M059J (cell line): Measurements from ENCODE around the gene FARP1. TPM values are rescaled to one million over a fixed set of nuclear protein-coding genes. Genes with fewer than 3 reads are reported as not detected.

Experiments
- DNase-seq: peaks from one replicate; pipeline ENCODE4 v3.0.0-alpha.2; 2012; ENCODE audit warnings: low read depth
- total RNA-seq: library from RNA; depleted of rRNA; stranded (reverse); fragments of >200 nt; shearing (Covaris generic); gene quantifications from 2 replicates; pipeline ENCODE4 v1.2.3, GENCODE V29; 2014; rRNA removed

Gene FARP1, protein sequence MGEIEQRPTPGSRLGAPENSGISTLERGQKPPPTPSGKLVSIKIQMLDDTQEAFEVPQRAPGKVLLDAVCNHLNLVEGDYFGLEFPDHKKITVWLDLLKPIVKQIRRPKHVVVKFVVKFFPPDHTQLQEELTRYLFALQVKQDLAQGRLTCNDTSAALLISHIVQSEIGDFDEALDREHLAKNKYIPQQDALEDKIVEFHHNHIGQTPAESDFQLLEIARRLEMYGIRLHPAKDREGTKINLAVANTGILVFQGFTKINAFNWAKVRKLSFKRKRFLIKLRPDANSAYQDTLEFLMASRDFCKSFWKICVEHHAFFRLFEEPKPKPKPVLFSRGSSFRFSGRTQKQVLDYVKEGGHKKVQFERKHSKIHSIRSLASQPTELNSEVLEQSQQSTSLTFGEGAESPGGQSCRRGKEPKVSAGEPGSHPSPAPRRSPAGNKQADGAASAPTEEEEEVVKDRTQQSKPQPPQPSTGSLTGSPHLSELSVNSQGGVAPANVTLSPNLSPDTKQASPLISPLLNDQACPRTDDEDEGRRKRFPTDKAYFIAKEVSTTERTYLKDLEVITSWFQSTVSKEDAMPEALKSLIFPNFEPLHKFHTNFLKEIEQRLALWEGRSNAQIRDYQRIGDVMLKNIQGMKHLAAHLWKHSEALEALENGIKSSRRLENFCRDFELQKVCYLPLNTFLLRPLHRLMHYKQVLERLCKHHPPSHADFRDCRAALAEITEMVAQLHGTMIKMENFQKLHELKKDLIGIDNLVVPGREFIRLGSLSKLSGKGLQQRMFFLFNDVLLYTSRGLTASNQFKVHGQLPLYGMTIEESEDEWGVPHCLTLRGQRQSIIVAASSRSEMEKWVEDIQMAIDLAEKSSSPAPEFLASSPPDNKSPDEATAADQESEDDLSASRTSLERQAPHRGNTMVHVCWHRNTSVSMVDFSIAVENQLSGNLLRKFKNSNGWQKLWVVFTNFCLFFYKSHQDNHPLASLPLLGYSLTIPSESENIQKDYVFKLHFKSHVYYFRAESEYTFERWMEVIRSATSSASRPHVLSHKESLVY
- 13.0 and 13.3 TPM in 2 replicates for total RNA-seq

DNA sequence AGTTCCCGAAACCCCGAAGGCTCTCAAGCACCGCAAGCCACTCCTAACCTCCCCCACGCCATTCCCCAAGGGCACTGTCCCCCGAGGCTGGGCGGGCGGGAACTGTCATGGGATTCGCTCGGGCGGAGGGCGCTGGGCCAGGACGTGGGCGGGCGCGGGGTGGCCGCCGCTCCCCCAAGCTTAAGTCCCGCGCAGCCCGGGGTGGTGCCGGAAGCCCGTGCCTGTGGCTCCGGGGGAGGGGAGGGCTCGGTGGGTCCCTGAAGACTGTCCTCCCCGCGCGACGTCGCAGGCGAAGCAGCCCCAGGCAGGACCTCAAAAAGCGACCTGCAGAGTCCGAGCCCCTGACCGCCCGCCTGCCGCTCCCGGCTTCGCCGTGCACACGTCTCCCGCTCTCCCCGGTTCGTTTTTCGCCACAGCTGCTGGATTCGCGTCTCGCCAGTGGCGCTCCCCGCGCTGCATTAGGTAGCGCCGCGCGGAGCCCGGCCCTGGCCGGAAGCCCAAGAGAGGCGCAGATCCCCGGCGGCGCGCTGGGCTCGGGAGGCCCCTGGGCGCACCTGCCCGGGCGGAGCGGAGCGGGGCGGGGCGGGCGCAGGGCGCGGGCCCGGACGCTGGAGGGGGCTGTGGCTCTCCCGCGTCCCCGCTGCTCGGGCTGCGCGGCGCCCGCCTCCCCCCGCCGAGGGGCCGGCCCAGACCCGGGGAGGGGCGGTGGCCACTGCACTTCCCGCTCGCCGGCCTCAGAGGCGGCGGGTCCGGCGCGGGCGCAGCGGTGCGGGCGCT lies at the start of gene FARP1:
FARP1 (plus strand) TSS at position 715 of the 777 bp plus-strand sequence. CDS start 70,149 bp downstream, outside the sequence.
- peak; percentile 70 for DNase-seq

DNA sequence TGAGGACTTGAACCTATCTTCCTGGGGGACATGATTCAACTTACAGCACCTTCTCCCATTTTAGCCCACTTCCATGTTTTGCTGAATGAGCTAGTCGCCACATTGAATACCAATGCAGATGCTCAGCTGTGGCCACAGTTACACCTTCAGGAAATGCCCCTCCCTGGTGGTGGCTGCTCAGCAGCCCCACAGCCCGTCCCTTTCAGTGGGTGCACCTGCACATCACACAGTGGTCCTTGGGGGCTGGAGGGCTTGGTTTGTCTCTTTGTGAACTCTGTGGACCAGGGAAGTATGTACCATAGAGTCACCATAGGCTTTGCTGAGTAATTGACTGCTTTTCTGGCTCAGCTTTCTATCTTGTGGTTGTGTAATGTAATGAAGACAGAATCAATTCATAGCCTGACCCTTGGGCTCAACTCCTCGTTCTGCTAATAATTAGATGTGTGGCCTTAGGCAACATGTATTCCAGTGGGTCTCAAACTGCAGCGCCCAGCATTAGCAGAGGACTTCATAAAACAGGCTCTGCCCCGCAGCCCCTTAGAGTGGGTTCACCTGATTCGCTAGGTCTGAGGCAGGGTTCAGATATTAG lies 48.1 kb upstream of the FARP1 start:
- no peak for DNase-seq

DNA sequence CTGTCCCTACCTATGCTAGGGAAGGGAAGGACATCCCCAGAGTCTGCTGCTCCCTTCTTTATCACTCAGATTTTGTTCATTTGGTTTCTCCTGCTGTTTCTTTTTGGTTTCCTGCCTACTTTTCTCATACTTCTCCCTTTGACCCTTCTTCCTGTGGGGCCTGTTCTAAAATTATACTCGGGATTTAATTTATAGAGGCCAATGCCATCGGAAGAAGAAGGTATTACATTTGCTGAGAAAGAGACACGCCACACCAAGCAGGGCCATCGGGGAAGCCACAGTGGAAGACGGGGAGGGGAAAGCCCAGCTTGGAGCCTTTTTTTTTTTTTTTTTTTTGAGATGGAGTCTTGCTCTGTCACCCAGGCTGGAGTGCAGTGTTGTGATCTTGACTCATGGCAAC lies 46.8 kb upstream of the FARP1 start:
- no peak for DNase-seq

DNA sequence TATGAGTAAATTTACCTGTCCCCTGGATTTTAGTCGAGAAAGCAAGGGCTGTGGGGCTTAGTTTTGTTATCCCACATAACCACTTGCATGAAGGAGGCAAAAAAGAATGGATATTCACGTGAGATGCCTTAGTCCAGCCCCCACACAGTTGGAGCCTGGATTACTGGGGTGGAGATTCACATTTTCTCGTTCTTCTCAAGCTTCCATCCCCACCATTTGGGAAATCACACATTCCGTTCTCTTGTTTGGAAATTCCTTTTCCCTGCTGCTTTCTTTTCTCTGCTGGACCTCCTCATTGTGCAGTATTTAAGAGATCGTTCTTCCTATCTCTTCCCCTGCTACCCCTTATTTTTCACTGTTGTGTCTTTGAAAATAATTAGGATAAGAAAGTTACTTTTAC lies 45.1 kb upstream of the FARP1 start:
- DNase-seq: no peak

DNA sequence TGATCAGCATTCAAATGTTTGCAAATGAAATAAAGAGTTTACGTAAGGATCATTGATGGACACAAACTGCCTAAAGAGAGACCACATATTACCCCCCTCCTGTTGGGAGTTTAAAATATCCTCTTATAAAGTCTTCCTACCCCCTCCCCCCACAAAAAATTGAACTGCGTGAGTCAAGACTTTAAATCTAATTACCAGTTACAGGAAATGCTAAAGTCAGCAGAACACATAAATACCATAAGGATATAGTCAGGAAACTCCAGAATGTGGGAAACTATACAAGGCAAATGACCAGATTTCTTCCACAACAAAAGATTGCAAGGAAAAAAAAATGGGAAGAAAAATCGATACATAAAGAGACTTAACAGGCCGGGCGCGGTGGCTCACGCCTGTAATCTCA lies 44.4 kb upstream of the FARP1 start:
- DNase-seq: peak; percentile 11

DNA sequence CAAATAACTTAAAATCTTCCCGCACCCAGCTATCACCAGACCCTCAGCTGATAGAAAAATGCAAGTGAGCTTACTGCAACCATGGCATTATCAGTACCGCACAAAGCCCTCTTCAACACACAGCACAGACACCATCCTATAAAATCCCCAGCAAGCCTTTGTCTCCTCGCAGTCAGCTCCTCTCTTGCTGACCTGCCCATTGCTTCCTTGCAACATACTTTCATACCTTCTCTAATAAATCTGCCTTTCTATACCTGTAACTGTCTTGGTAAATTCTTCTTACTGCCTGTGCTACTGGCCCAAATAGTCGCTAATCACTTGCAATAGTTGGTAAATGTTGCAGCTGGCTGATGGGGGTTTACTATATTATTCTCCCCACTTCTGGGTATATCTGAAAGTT lies 43.3 kb upstream of the FARP1 start:
- no peak for DNase-seq

DNA sequence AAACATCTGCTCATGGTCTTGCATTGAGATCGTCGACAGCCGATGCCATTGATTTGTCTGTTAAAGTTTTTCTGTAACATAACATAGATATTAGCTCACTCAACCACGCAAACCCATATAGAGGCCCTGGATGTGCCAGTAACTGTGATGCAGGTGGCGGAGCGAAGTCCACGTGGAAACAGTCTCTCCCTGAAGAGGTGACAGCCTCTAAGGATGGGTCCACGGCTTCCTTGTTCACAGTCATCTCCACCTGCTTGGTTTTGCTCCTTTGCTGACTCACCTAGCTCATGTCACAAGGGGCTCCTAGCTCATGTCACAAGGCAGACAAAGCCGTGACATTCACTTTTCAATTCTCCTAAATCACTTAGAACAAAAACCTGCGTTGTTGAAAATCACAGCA lies 42.4 kb upstream of the FARP1 start:
- no peak for DNase-seq

DNA sequence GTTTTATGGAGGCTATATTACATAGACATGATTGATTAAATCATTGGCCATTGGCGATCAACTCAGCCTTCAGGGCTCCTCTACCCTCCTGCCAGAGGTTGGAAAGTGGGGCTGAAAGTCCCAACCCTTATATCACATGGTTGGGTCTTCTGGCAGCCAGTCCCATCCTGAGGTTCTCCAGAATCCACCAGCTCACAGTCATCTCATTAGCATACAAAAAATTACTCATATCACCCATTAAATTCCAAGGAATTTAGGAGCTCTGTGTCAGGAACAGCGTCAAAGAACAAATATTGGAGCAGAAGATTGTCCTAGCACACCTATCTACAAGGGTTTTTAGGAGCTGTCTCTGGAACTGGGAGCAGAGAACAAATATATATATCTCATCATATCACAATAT lies 39.4 kb upstream of the FARP1 start:
- no peak for DNase-seq

DNA sequence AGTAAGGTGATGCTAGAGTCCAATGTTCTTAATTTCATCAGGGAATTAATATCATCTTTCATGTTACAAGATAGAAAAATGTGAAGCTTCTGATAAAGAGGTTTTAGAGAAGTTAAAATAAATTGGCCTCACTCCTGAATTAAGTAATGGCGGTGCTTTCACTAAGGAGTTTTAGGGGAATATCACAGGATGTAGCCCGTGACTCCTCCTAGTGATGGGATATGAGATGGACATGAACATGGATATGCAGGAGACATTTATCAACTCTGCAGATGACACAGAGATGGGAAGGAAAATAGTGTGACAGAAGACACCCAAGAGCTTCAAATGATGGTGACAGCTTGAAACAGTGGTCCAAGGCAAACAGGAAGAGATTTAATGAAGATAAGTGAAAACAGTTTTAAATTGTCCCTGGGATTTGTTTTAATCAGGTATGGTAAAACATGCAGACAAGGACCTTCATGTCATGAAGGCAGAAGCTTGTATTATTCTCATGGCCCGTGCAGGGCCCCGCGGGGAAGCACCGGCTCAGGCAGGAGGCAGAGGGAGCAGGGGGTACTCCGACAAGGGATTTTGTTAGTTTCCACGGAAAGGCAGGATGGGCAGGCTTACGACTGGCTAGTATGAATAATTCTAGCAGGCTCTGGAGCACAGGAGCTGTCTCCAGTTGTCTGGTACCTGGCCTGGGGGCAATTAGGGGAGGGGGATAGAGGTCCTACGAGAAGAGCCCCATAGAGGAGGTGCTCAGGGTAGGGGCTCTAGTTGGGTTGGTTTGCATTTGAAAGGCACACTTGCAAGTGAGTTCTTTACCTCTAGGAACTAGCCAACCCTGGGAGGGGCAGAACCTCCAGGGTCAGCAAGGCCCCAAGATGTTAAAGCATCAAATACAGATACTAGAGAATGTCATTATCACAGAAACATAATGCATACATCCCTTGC lies 38.7 kb upstream of the FARP1 start:
- no peak for DNase-seq

DNA sequence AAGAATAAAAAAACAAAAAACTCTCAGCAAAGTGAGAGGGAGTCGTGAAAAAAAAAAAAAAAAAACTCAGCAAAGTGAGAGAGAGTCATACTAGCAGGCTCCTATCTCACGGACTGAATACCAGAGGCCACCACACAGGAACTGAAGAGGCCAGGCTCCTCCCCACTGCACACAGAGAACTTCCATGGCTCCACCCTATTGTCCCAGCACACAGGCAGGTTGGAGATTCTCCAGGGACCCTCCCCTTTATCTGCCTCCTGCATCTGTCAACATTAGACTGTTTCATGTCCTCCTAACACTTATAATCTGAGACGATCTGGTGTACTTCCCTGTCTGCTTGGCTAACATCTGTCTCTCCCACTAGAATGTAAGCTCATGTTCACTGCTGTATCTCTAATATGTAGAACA lies 37.0 kb upstream of the FARP1 start:
- DNase-seq: peak; percentile 16

DNA sequence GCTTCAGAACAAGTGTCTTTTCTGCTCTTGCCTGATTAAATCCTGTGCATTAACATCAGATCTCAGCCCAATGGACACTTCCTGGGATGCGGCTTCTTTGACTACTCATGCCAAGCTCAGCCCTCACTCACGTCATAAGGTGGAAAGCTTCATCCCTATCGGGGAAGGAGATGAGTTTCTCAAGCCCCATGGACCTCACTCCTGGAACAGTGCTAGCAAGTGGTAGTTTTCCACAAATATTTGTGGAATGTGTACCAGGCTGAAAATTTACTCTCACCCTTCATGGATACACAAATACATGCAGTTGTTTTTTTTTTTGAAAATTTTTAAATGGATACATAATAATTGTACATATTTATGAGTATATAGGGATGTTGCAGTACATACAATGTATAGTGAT lies 34.6 kb upstream of the FARP1 start:
- DNase-seq: no peak

DNA sequence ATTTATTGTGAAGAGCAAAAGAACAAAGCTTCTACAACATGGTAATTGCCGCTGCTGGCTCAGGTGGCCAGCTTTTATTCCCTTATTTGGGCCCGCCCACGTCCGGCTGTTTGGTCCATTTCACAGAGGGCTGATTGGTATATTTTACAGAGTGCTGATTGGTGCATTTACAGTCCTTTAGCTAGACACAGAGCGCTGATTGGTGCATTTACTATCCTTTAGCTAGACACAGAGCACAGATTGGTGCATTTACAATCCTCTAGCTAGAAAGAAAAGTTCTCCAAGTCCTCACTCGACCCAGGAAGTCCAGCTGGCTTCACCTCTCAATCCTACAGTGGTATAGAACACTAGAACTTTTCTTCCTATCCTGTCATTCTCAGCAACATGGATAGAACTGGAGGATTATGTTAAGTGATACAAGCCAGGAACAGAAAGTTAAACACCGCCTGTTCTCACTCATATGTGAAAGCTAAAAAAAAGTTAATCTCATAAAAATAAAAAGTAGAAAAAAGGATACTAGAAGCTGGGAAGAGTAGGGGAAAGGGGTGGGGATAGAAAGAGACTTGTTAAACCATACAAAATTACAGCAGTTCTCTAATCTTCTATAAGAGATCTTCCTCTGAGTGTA lies 33.6 kb upstream of the FARP1 start:
- no peak for DNase-seq

DNA sequence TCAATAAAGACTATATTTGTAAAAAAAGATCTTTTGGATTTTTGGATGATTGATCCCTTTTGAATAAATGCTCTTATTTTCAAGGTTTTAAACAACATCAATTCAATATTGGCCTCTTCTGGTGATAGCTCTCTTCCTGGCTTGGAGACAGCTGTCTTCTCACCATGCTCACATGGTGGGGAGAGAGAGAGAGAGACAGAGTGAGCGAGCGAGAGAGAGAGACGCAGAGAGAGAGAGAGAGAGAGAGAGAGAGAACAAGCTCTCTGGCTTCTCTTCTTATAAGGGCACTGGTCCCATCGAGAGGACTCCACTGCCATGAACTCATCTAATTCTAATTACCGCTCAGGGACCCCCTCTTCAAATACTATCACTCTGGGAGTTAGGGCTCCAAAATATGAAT lies 32.1 kb upstream of the FARP1 start:
- no peak for DNase-seq

DNA sequence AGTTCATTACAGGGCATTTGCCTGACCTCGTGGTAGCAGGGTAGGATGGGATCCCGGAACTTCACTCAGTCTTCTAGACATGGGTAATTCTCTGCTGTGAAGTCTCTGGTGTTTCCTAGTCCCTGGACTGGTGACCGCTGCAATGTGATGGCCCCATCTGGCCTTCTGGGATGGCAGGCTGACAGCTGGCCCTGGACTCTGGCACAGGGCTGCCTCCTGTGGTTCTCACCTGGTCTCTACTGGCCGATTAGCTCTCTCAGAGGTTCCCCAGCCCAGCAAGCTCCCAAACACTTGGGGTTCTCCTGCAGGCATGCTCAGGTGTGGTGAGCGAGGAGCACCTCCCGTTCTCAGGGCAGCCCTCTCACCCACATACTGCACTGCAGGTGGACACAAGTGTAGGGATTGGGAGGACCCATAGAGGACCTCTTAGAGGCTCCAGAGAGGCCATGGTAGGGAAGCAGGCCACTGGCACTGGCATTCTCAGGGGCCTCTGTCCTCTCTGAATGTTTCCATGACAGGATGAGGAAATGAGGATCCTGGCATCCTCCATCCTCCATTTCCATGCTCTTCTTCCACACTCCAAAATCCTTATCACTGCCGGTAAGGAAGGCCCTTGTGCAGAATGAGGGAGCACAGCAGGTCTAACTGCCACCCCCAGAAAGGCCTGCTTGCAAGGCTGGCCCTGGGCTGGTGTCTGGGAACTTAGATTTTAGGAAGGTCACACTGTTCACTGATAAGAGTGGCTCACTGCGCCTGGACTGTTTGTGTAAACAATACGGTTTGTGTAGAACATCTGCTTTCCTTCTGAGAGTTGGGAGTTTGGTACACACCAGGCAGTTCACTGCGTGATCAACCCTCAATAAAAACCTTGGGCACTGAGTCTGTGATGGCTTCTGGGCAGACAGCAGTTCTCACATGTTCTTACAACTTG lies 31.5 kb upstream of the FARP1 start:
- DNase-seq: no peak

DNA sequence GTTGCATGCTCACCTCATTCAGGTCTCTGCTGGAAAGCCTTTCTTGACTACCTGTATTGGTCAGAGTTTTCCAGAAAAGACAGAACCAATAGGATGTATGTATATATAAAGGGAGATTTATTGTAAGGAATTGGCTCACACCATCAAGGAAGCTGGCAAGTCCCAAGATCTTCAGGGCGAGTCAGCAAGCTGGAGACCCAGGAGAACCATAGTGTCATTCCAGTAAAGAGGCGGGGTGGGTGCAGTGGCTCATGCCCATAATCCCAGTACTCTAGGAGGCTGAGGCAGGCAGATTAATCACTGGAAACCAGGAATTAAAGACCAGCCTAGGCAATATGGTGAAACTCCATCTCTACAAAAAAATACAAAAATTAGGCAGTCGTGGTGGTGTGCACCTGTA lies 30.4 kb upstream of the FARP1 start:
- no peak for DNase-seq

DNA sequence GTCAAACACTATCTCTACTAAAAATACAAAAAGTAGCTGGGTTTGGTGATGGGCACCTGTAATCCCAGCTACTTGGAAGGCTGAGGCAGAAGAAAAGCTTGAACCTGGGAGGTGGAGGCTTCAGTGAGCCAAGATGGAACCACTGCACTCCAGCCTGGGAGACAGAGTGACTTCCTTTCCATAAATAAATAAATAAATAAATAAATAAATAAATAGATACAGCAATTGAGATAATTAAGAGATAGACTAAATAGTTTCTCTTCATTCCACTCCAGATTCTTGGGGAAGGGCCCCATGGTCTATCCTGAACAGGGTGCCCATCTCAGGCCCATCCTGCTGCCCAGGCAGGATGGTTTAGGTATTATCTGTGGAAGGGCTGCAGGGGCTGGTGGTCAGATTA lies 24.0 kb upstream of the FARP1 start:
- DNase-seq: no peak

DNA sequence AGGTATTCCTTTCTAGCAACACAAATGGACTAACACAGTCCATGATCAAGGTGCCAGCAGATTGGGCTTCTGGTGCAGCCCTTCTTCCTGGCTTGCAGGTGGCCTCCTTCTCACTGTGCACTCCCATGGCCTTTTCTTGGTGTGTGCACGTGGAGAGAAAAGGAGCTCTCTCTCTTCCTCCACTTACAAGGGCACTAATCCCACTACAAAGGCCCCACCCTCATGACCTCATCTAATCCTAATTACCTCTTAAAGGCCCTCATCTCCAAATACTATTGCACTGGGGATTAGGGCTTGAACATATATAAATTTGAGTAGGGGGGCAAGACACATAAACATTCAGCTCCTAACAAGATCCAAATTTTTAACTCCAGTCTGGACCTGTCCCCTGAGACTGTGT lies 19.7 kb upstream of the FARP1 start:
- no peak for DNase-seq

DNA sequence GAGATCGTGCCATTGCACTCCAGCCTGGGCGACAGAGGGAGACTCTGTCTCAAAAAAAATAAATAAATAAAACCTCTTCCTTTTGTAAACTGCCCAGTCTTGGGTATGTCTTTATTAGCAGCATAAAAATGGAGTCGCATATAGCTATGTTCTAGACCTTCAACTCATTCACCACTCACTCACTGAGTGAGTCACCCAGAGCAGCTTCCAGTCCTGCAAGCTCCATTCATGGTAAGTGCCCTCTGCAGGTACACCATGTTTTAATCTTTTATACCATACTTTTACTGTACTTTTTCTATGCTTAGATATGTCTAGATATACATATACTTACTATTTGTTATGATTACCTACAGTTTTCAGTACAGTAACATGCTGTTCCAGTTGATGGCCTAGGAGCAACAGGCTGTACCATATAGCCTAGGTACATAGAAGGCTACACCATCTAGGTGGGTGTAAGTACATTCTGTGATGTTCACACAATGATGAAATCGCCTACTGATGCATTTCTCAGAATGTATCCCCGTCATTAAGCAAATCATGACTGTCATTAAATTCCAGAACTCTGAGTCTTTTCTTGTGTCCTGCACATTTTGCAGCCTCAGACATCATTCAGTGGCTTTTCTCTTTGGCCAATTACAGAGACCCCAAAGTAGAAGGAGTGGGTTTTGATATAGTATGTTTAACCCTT lies 13.7 kb upstream of the FARP1 start:
- DNase-seq: peak; percentile 40
